HG02798 (cell line): Measurements from ENCODE around the gene HES3.

Experiments used
- ATAC-seq: cut with Tn5 transposase; IDR thresholded peaks from one replicate; pipeline ENCODE4 v1.9.1; 2021; ENCODE audit warnings: mild to moderate bottlenecking; ENCODE audit not compliant: unreplicated experiment, poor library complexity

The HES3 gene

GRCh38 chr1:6243993-6244392, at the start of gene HES3:
TSS of gene HES3 (plus strand) at chr1:6244179. CDS start at chr1:6244366, 187 bp downstream.
- ATAC-seq, result no peak

GRCh38 chr1:6197746-6198427, 46.1 kb upstream of the HES3 start:
- ATAC-seq, result no peak

GRCh38 chr1:6198646-6199297, 45.2 kb upstream of the HES3 start:
- ATAC-seq, result peak; percentile 14

DNA sequence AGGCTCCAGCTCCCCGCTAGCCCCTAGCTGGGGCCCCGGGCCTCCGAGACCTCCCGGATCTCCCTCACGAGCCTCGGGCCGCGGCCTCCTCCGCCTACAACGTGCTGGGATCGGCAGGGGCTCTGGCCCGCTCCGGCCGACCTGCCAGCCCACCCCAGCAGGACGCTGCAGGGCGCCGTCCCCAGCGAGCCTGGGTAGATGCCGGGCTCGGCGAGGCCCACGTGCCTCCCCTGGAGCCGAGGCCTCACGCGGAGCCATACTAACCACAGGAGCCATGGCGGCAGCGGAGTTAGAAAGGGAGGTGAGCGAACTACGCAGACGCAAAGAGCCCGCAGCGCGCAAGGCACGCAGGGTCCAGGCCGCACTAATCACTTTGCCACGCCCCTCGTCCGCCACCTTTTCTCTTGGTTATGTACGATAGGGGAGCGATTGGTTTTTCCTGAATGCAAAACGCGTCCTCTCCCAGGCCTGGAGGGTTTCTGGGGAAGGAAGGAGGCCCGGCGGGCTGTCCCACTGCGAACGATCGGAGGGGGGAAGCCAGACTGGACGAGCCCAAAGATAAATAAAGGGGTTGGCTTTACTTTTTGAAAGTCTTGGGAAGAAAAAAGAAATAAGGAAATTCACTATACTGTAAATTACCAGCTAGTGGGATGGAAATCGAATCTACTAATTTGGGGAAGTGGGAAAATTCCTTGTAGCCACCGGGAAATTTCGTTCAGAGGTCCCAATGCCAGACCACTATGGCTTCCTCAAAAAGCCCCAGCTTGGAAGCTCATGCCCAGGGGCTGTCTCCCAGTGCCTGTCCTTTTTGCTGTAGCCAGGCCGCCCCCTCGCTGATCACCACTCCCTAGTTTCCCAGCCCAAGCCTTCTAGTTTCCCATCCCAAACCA, 44.4 kb upstream of the HES3 start, which contains the start of gene RPL22:
Gene RPL22, minus strand, starts transcription at position 298 of the 890 bp plus-strand sequence. Its CDS starts 22 bp downstream, at position 276.
- peak; percentile 97 for ATAC-seq

DNA sequence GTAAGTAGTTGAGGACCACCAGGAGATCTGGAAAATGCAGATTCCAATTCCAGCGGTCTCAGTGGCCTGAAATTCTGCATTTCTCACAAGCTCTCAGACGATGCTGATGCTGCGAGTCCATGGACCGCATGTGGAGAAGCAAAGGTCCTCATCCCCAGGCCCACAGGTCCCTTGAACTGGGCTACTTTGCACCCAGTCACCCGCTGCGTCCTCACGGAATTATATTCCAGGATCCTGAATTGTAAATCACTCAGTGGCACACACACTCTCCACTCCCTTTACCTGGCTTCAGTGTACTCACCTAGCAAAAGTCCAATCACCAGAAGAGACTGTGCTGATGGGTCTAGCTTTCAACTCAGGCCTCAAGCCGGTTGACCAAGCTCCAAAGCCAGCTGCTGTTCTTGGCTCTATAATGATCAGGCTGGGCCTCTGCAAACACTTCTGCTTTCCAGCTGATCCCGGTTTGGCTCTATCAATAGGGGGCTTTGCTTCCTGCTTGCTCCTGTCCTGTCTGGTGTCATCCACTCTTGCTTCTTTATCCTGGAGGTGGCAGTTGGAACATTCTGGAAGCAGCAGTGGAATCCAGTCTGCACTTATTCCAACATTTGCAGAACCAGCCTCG, 43.7 kb upstream of the HES3 start:
- ATAC-seq, result no peak

GRCh38 chr1:6202256-6202655, 41.7 kb upstream of the HES3 start:
- ATAC-seq, result no peak

DNA sequence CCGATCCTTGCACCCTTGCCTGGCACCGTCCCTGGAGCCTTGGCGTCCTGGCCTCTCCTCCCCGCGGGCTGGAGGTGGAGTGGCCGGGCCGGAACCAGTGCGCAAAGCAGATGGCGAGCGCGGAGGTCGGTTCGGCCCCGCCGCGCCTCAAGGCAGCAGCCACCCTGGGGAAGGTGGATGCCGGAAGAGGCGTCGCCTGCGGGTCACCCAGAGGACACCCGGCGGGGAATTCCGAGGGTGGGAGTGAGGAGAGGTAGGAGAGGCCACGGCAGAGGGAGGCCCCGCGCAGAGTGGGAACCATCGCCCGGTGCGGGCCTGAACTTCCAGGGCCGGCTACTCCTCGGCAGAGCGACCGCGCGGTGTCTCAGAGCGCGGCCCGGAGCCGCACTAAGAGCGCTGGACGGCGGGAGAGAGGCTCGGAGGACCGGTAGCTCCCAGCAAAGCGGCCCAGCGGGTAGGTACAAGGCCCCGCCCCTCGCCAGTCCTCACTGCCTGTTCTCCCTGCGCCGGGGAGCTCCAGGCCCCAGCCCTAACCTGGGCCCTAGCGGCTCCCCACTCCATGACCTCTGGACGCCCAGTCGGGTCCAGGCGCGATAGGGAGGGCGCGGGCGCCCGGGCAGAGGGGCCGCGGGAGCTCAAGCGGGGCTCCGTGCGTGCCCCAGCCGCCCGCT, 38.0 kb upstream of the HES3 start, which contains the start of gene RNF207:
Gene RNF207, plus strand, starts transcription at position 271 of the 671 bp plus-strand sequence. CDS start 417 bp downstream, outside the sequence.
- peak; percentile 71 for ATAC-seq

GRCh38 chr1:6206520-6206855, 37.5 kb upstream of the HES3 start:
- ATAC-seq, result no peak

GRCh38 chr1:6207075-6207885, 36.7 kb upstream of the HES3 start:
- ATAC-seq, result no peak

- no peak for ATAC-seq
These were observed 36.1 kb upstream of the HES3 start for GRCh38 chr1:6207921-6208320.

- ATAC-seq, result no peak
These were observed 35.0 kb upstream of the HES3 start for GRCh38 chr1:6208723-6209660.

DNA sequence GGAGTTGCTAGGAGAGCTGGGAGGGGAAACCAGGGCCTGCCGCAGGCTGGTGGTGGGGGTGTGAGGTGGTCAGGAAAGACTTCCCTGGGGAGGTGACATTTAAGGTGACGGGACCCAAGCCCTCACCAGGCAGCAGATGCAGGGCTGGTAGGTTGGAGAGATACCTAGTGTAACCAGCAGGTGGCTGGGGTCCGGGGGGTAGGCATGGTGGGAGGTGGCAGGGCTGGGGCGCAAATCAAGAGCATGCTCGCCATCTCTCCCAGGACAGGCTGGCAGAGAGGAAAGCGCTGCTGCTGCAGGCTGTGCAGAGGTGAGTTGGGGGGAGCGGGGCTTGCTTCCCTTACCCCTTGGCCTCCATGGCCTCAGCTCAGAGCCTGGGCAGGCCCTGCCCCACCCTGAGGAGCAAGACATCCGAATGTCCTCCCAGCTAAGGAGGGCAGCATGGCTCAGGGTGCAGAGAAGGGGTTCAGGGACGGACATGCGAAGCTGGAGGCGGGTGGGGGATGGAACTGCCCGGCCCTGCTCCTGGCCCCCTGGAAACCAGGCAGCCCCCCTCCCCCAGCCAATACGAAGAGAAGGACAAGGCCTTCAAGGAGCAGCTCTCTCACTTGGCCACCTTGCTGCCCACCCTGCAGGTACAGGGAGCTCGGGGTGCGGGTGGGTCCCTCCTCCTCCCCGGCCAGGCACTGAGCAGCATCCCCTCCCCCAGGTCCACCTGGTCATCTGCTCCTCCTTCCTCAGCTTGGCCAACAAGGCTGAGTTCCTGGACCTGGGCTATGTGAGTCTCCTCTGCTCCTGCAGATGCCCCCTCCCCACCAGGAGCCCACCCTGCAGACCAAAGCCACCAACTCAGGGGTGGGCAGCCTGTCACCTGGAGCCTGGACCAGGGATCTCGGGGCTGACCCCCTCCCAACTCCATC, 34.1 kb upstream of the HES3 start:
- ATAC-seq, result no peak

DNA sequence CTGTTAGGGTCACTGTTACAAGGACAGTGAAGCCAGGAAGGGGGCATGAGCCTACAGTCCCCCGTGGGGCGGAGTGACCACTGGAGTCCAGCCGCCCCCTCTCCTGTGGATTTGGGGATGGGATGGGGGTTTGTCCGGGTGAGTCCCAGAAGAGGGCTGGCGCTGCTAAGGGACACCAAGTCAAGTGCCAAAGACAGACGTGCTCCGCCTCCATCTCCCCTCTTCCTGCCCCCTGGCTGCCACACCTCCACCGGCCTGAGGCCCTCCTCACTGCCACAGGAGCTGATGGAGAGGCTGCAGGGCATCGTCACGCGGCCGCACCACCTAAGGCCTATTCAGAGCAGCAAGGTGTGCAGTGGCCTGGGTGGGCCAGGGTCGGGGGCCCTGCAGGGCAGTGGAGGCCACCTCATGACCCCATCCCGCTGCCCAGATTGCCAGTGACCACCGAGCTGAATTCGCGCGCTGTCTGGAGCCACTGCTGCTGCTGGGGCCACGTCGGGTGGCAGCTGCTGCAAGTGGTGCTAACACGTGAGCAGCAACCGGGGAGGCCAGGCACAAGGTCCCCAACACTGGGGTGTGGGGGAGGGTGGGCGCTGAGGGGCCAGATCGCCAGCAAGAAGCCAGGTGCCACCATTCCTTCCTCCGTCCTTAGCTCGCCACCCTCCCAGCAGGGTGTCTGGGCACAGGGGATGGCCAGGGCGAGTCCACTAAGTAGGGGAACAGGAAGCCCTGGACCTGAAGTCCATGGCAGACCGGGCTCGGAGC, 33.2 kb upstream of the HES3 start:
- no peak for ATAC-seq

- ATAC-seq, result no peak
These were observed 32.2 kb upstream of the HES3 start for GRCh38 chr1:6211731-6212130.

GRCh38 chr1:6212193-6212959, 31.6 kb upstream of the HES3 start:
- no peak for ATAC-seq
